GM18873 (cell line): ENCODE results near the gene SLC26A9.

Experiments used
- ATAC-seq: cut with Tn5 transposase; IDR thresholded peaks from one replicate; pipeline ENCODE4 v1.9.1; 2021; ENCODE audit warnings: mild to moderate bottlenecking, moderate library complexity, moderate number of reproducible peaks; ENCODE audit not compliant: unreplicated experiment, low FRiP score

SLC26A9 gene, protein sequence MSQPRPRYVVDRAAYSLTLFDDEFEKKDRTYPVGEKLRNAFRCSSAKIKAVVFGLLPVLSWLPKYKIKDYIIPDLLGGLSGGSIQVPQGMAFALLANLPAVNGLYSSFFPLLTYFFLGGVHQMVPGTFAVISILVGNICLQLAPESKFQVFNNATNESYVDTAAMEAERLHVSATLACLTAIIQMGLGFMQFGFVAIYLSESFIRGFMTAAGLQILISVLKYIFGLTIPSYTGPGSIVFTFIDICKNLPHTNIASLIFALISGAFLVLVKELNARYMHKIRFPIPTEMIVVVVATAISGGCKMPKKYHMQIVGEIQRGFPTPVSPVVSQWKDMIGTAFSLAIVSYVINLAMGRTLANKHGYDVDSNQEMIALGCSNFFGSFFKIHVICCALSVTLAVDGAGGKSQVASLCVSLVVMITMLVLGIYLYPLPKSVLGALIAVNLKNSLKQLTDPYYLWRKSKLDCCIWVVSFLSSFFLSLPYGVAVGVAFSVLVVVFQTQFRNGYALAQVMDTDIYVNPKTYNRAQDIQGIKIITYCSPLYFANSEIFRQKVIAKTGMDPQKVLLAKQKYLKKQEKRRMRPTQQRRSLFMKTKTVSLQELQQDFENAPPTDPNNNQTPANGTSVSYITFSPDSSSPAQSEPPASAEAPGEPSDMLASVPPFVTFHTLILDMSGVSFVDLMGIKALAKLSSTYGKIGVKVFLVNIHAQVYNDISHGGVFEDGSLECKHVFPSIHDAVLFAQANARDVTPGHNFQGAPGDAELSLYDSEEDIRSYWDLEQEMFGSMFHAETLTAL

DNA sequence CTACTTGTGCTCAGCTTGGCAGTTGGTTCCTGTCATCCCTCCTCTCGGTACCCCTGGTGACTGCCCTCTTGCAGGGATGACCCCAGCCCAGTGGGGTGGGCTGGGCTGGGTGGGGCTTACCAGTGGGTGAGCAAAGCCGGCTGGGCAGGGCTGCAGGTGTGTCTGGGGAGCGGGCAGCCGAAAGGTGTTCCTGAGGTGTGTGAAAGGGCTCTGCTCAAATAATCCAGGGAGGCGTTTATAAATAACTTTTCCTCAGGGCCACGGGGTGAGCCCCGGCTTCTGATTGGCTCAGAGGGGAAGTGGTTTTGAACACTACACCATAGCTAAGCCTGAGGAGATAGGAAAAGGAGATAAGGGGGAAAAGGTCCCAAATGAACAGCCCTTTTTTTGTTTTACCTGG lies at the start of gene SLC26A9:
TSS of gene SLC26A9 (minus strand) at position 212 of the 400 bp plus-strand sequence. CDS start 7,636 bp downstream, outside the sequence.
- ATAC-seq: no peak

DNA sequence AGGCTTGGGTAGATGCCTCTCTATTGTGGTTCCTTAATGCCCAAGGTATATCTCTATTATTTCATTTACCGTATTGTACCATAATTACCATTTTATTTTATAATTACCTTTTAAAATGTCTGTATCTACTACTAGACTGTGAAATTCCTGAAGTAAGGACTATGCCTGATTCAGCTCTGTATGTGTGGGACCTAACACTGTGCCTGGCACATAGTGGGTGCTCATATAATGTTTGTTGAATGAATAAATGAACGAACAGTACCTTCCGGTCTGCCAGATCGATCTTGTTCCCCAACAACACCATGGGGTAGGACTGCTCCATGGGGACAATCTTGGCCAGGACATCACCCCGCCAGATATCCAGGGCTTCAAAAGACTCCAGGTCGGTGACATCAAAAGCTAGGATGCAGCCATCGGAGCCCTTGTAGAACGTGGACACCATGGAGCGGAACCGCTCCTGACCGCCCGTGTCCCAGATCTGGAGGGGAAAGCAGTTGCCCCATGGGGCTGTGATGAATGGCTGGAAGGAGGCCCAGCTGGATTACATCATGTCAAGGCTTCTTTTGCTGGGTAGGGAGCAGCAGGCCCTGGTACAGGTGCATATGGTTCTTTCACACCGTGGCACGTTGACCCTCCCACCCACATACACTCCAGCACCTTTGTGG lies 49.1 kb upstream of the SLC26A9 start:
- no peak for ATAC-seq

DNA sequence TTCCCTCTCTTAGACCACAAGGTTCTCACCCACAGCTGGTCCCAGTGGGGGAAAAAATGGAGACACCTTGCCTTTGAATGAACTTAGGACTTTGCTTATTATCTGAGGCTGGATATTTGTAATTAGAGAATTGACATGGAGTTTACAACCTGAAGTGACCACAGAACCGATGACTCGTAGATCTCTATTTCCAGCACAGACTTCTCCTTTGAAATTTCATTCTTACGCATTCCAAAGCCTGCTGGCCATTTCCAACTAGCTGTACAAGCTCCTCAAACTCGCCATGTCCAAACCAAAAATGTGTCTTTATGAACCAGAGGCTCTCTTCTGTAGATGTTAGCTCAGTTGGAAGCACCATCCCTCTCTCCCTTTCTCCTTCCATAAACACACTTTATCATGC lies 48.0 kb upstream of the SLC26A9 start:
- ATAC-seq: no peak

DNA sequence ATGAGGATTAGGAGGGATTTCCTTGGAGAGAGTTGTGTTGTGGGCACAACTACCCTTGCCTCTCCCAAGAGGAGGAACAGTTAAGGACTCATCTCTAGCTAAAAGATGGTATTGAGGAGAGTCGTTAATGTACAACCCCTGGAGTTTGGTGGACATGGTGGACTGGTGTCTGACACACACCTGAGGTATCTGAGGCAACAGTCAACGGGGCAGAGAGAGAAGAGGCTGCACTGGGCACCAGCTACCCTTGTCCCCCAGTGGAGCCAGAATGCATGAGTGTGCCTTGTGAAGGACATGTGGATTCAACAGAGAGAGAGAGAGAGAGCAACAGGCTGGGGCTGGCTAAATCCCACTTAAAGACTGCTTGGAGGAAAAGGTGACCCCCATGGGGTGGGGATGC lies 47.0 kb upstream of the SLC26A9 start:
- ATAC-seq: no peak

DNA sequence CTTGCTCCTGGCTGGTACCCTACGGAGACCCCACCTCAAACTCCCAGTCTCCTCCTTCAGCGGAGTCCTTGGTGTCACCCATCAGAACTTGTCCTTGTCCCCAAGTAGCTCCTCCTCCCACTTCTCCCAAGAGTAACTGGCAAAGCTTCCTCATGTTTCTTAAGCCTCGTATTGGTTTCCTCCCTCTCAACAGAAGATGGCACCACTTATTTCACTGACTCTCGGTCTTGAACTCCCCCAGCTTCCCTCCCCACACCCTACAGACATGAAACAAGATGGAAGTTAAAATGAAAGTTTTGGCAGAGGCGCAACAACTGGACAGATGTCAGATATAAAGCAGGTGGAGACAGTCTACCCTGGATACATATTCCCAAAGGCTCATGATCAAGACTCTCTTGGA lies 46.5 kb upstream of the SLC26A9 start:
- no peak for ATAC-seq

DNA sequence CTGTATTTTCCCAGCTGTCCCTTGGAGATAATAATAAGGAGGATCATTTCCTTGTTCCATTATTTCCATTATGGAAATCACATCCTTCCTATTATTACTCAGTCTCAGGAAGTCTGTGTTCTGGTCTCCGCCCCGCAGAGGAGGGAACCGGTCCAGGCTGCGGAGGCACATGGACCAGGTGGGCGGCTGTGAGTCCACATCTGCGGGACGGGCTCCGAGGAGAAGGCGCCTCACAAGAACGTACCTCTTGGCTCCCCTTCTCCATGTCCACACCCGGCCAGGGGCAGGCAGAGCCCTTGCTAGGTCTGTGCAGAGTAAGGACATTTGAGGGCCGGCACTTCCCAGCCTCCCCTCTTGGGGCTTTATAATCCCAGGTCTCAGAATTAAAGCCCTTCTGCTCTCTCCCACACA lies 45.3 kb upstream of the SLC26A9 start:
- no peak for ATAC-seq

DNA sequence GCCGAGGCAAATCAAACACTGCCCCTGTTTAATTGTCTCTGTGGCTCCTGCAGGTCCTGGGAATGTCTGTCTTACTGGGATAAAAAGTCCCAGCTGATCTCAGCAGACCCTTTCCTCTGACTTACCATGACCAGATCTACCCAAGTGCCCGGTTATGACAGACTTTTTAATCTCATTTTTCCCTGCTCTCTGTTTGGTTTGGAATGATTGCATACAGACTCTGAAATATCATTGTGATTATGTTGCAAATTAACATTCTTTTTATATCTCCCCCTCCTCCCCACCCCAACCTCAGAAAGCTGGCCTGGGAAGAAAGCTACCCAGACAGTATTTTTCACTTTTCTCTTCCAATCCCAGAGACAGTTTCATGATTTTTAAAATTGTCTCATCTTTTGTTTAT lies 43.6 kb upstream of the SLC26A9 start:
- ATAC-seq: no peak

DNA sequence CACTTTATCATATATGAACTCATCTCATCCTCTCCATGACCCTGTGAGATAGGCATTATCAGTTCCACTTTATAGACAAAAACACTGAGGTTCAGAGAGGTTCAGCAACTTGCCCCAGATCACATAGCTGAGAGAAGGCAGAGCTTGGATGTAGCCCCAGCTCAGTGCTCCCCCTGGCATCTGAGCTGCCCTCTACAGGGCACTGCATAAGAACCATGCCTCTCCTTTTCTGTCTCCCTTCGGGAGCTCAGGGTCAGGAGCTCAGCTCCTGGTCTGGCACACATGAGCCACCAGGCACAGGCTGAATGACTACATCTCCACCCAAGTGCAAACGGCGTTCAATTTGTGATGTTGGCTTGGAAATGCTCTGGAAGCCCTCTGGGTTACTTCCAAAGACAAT lies 43.0 kb upstream of the SLC26A9 start:
- no peak for ATAC-seq

DNA sequence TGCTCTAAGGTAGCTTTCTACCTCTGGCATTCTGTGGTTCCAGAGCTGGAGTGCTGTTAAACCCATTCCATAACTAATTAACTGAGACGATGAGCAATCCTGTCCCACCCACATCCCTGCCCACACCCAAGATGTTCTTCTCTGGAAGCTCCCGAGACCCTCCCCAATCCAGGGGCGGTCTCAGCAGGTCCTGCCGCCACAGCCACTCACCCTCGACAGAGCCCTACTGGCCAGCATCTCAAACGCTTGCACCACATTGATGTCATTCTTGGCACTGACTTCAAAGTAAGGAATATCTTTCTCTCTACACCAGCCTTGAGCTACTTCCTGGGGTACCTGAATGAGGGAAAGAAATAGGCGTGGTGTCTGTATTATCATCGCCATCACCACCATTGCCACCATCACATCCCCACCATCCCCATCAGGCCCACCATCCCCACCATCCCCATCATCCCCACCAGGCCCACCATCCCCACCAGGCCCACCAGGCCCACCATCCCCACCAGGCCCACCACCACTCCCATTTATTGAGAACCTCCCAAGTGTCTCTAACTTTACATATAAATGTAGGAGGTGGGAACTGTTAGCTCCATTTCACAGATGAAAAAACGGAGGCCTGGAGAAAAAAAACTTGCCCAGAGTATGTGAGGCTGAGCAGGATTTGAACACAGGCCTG lies 42.2 kb upstream of the SLC26A9 start:
- ATAC-seq: no peak

DNA sequence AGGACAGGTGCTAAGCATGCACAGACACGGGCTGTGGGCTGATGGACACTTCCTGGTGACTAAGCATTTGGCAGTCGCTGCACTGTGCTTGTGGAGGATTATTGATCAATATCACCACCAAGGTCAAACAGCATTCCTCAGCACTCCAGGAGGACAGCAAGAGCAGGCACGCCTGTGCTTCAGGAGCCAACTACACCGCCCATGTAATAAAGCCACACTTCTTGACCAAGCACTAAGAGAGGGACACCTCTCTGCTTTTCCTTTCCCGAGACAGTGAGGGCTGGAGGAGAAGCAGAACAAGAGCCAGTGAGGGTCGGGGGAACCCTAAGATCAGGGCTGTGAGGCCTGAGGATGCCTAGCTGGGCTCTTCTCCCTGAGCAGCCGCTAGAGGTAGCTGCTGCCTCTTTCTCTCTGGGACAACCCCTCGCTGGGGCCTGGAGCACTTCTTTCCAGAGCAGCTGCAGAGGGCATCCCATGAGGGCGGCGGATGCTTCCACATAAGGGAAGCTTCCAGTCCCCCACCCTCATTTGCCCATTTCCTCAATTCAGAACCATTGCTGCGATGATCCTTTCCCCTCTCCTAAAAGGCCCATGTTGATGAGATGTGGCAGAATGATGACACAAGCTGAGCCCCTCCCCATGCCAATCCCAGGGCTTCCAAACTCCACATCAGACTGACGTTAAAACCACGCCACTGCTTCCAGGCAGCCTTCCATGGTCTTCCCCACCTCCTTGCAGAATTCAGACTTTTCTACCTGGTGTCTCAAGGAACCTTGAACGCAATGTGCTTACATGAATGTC lies 40.9 kb upstream of the SLC26A9 start:
- no peak for ATAC-seq

DNA sequence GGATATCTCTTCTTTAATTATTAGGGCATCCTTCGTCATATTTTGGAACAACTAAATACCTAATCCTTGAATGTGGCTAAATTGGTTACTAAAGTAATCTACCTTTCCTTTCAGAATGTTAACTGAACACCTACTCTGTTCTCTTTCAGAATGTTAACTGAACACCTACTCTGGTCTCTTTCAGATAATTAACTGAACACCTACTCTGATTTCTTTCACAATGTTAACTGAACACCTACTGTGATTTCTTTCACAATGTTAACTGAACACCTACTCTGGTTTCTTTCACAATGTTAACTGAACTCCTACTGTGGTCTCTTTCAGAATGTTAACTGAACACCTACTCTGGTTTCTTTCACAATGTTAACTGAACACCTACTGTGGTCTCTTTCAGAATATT lies 38.0 kb upstream of the SLC26A9 start:
- ATAC-seq: no peak

DNA sequence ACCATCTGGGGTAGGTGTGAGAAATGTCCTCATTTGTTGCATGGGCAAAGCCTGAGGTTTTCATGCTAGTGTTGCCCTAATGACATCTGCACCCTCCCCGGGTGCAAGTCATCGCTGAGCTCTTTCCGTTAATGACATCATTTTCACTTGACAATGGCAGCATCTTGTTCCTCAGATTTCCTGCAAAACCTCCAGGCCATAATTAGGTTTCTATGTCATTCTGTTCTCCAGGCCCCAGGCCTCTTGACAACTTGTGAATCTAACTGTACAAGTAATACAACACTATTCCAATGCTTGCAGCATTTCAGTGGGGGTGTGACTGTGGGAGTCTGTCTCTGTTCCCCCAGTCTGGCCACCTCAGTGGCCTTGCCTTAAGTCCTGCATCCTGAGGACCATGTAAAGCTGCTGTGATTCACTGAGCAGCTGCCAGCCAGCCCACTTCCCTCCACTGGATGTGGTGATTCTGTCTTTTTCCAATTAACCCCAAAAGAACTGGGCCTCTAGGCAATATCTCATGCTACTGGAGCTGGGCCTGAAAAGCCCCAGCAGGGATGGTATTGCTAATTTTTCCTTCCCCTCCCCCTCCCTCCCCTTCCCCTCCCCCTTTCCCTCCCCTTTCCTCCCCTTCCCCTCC lies 37.1 kb upstream of the SLC26A9 start:
- ATAC-seq: no peak

DNA sequence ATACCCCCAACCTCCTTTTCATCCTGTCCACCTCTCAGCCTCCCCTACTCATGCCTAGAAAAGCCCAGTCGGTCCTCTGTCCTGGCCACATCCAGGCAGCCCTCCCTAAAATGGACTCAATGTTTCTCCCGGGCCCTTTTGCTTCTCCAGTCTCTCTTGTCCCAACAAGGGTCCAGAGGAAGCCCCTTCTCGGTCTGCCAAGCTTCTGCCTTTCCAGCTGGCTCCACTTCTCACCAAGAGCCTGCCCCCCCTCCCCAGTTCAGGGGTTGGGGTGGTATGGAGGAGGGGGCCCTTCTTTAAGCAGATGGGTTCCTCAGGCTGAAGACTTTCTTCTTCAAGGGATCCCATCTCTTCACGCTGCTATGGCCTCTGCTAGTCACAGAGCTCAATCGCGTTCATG lies 36.0 kb upstream of the SLC26A9 start:
- no peak for ATAC-seq

DNA sequence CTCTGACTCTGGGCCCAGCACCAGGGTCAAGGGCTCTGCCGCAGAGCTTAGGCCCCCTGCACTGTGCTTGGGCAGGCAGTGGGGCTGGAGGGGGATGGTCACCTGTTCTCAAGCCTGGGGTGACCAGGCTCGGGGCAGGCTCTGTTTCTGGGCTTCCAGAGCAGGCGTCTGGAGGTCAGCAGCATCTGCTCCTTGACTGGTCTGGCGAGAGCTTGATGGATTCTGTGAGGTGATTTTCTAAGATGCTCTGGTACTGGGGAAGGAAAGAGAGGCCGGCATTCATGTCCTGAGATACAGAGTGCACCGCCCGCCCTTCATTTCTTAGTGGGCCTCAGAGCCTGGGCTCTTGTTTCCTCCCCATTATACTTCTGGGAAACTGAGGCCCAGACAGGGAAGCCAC lies 35.4 kb upstream of the SLC26A9 start:
- ATAC-seq: no peak

DNA sequence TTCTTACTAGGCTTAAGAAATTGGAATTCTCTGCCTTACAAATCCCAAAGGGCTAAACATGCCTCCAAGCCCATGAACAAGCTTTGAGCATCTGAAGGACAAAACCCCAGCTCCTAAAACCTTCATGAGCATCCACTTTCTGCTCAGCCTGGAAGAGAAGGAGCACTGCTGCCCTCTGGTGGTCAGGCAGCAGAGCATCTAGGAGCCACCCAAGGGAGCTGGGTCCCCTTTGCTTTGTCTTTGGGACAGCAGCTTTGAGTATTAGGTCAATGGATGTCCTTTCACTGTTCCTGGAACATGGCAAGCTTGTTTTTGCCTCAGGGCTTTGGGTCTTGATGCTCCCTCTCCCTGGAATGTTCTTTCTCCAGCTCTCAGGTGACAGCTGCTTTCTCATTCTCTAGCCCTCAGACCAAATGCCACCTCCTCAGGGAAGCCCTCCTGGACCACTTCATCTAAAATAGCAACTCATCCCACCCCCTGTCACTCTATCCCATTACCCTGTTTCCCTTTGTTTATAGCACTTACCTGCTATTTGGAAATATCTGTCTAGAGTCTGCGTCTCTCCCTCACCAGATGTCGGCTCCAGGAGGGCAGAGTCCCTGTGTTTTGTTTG lies 34.3 kb upstream of the SLC26A9 start:
- no peak for ATAC-seq

DNA sequence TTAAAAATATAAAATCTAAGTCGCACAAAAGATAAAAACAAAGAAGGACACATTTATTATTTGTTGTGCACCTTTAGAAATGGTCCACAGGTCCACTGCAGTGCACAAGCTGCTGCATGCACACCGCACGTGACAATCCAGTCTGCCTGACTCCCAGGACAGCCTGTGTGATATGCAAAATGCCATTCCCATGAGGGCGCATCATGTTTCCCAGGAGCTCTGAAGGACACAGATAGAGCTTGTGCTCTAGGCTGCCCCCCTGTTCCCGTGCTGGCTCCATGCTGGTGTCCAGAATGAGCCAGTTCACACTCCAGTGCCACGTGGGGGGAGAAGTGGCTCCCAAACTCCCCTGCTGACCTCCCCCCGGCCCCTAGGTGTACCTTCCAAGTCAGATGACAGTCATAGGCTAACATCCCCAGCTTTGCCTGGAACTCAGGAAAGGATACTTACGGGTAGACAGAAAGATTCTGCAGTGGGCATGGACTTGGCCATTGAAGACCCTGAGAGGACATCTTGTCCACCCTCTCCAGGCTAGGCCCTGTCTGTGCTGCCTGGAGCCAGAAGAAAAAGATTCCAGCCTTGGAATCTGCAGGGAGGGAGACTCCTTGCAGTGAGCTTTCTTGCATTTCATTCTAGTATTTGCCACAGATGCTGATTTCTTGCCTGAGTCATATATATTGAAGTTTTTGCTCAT lies 33.6 kb upstream of the SLC26A9 start:
- no peak for ATAC-seq

DNA sequence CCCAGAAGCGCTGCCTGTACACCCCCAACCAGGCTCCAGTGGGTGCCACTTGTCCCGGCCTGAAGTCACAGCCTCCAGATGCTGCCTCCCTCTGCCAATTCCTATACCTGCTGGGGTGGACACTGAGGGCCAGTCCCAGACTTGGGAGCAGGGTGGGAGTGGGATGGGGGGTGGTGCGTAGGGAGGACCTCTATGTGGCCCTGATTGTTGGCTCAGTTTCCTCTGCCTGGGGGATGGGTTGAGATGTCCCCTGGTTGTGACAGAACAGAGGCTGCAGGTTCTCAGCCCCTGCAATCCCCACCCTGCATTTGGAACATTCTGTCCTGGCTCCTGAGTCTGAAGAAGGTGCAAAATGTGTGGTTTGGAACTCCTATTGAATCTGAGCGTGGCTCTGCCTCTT lies 32.8 kb upstream of the SLC26A9 start:
- ATAC-seq: no peak

DNA sequence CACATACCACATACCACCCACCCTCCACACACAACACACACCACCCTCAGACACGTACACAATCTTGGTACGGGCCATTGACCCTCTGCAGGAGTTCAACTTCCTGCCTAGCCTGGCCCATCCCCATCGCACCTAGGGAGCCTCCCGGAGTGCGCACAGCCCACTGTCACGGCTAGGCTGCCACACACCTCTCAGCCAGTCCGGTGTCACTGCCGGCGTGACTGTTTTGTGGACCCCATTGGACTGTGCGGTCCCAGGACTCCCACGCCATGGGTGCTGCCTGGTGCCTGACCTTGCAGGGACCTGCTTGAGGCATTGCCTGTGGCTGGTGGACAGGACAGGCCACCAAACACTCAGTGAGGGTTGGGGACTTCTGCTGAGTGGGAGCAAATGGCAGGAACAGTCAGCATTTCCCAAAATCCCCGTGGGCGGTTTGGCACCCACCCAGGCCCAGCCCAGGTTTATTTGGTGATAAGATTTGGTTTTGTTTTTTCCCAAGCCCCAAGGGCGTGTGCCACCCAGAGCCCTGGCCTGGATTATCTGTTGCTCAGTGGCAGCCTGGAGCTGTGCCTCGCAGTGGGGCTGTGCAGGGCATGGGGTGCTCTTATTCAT lies 32.2 kb upstream of the SLC26A9 start:
- no peak for ATAC-seq
